IMR-90 (cell line): Measurements from ENCODE around the gene TRAF4. TPM values are rescaled to one million over a fixed set of nuclear protein-coding genes. Genes with fewer than 3 reads are reported as not detected.
A peak's percentile ranks its signal among the peaks of the same experiment; 100 is the strongest.

Experiments
- ATAC-seq: fragments of 200-7000 bp; cut with Tn5 transposase; 2 replicates; pipeline ENCODE4 v1.9.1; 2020; ENCODE audit warnings: low read depth, mild to moderate bottlenecking, moderate library complexity
- BruUV-seq: library from RNA; stranded (reverse); fragments of 400-500 nt; replicated peaks from 2 replicates; lab custom pipeline; 2021; lab: Mats Ljungman, UMichigan
- CTCF ChIA-PET: fragments of 300-600 bp; formaldehyde crosslinking; extraction: SDS; loops from one replicate; lab custom pipeline; 2021; ENCODE audit warnings: antibody characterized with exemption; lab: Yijun Ruan, JAX
- POLR2A ChIA-PET: fragments of 300-600 bp; sonication (Branson Sonifier 250); formaldehyde crosslinking; loops from one replicate; lab custom pipeline; 2022; ENCODE audit warnings: antibody characterized with exemption; ENCODE audit not compliant: unreplicated experiment; lab: Charles Lee
- DNase-seq: peaks from one replicate; pipeline ENCODE4 v3.0.0; 2013
- H2AFZ ChIP-seq: replicated peaks from 2 replicates; pipeline ENCODE3; 2013; ENCODE audit warnings: low read length, mild to moderate bottlenecking; ENCODE audit not compliant: poor library complexity
- H2AK5ac ChIP-seq: 2 replicates; pipeline ENCODE4 v1.6.1; 2013; ENCODE audit warnings: low read depth, low read length, inconsistent platforms
- H2AK9ac ChIP-seq: replicated peaks from 2 replicates; pipeline ENCODE3; 2013; ENCODE audit warnings: mild to moderate bottlenecking, low read depth, low read length, moderate library complexity; ENCODE audit not compliant: poor library complexity
- H2BK120ac ChIP-seq: 2 replicates; pipeline ENCODE4 v1.6.1; 2013; ENCODE audit warnings: low read depth, low read length, inconsistent platforms
- H2BK15ac ChIP-seq: 3 replicates; pipeline ENCODE4 v1.6.1; 2013; ENCODE audit warnings: low read depth, low read length, inconsistent platforms
- H2BK20ac ChIP-seq: 2 replicates; pipeline ENCODE4 v1.6.1; 2013; ENCODE audit warnings: low read depth, mild to moderate bottlenecking, inconsistent platforms, low read length, moderate library complexity
- H2BK5ac ChIP-seq: 2 replicates; pipeline ENCODE4 v1.6.1; 2013; ENCODE audit warnings: mild to moderate bottlenecking, low read depth, low read length, inconsistent platforms; ENCODE audit not compliant: poor library complexity, severe bottlenecking
- H3K14ac ChIP-seq: replicated peaks from 2 replicates; pipeline ENCODE4 v1.6.1; 2013; ENCODE audit warnings: low read depth, low read length, inconsistent platforms
- H3K18ac ChIP-seq: 2 replicates; pipeline ENCODE4 v1.6.1; 2013; ENCODE audit warnings: low read depth, low read length, control low read depth
- H3K23ac ChIP-seq: 2 replicates; pipeline ENCODE4 v1.6.1; 2013; ENCODE audit warnings: low read depth, low read length, inconsistent platforms
- H3K27ac ChIP-seq: 2 replicates; pipeline ENCODE4 v1.5.1; 2013; ENCODE audit warnings: mild to moderate bottlenecking, control low read depth, low read length; ENCODE audit not compliant: insufficient read depth
- H3K27me3 ChIP-seq: 2 replicates; pipeline ENCODE4 v1.6.1; 2013; ENCODE audit warnings: low read length; ENCODE audit not compliant: control insufficient read depth, insufficient read depth
- H3K36me3 ChIP-seq: 2 replicates; pipeline ENCODE4 v1.6.1; 2013; ENCODE audit warnings: low read length, mixed read lengths; ENCODE audit not compliant: control insufficient read depth, insufficient read depth
- H3K4ac ChIP-seq: 2 replicates; pipeline ENCODE4 v1.6.1; 2013; ENCODE audit warnings: low read depth, low read length, inconsistent platforms
- H3K4me1 ChIP-seq: 2 replicates; pipeline ENCODE4 v1.6.1; 2013; ENCODE audit warnings: low read length, mixed read lengths; ENCODE audit not compliant: control insufficient read depth, insufficient read depth
- H3K4me2 ChIP-seq: 2 replicates; pipeline ENCODE4 v1.6.1; 2013; ENCODE audit warnings: low read depth, mild to moderate bottlenecking, control low read depth, low read length, moderate library complexity
- H3K4me3 ChIP-seq: 2 replicates; pipeline ENCODE4 v1.5.1; 2013; ENCODE audit warnings: low read depth, mild to moderate bottlenecking, control low read depth, low read length, moderate library complexity; ENCODE audit not compliant: insufficient read depth
- H3K56ac ChIP-seq: 2 replicates; pipeline ENCODE4 v1.6.1; 2013; ENCODE audit warnings: low read length, inconsistent platforms; ENCODE audit not compliant: insufficient read depth; ENCODE audit errors: extremely low read depth
- H3K79me1 ChIP-seq, 2 experiments: 2 replicates each; pipeline ENCODE4 v1.6.1; 2013; ENCODE audit warnings: low read length in 2 of 2, inconsistent platforms in 1 of 2, low read depth in 1 of 2
- H3K9ac ChIP-seq: 2 replicates; pipeline ENCODE4 v1.6.1; 2013; ENCODE audit warnings: low read depth, low read length, control low read depth
- H3K9me1 ChIP-seq: 2 replicates; pipeline ENCODE4 v1.6.1; 2013; ENCODE audit warnings: low read length, inconsistent platforms; ENCODE audit not compliant: insufficient read depth
- H3K9me3 ChIP-seq: 2 replicates; pipeline ENCODE4 v1.6.1; 2013; ENCODE audit warnings: low read length; ENCODE audit not compliant: control insufficient read depth, insufficient read depth
- H4K20me1 ChIP-seq: 2 replicates; pipeline ENCODE4 v1.6.1; 2013; ENCODE audit warnings: low read length, inconsistent platforms; ENCODE audit not compliant: insufficient read depth
- H4K5ac ChIP-seq: 2 replicates; pipeline ENCODE4 v1.6.1; 2013; ENCODE audit warnings: mild to moderate bottlenecking, low read depth, low read length, control low read depth
- H4K8ac ChIP-seq, 2 experiments: 2 replicates each; pipeline ENCODE4 v1.6.1; 2013; ENCODE audit warnings: low read depth in 2 of 2, low read length in 2 of 2, control low read depth in 1 of 2, inconsistent platforms in 1 of 2
- H4K91ac ChIP-seq: 2 replicates; pipeline ENCODE4 v1.6.1; 2013; ENCODE audit warnings: low read depth, low read length, inconsistent platforms; ENCODE audit not compliant: insufficient read depth
- BHLHE40 ChIP-seq: fragments of 150-350 bp; IDR thresholded peaks from 2 replicates; pipeline ENCODE4 v1.6.1; 2016; ENCODE audit warnings: mild to moderate bottlenecking, low read depth, low read length
- CEBPB ChIP-seq: IDR thresholded peaks from 2 replicates; pipeline ENCODE4 v1.6.1; 2012; ENCODE audit warnings: low read depth, low read length, improper control_type of control experiment
- CHD1 ChIP-seq: IDR thresholded peaks from 2 replicates; pipeline ENCODE4 v1.6.1; 2012; ENCODE audit warnings: low read depth, low read length, improper control_type of control experiment
- ELK1 ChIP-seq: fragments of 150-350 bp; IDR thresholded peaks from 2 replicates; pipeline ENCODE4 v1.6.1; 2016; ENCODE audit warnings: low read depth, mild to moderate bottlenecking, low read length, moderate library complexity, borderline replicate concordance
- FOS ChIP-seq: fragments of 150-350 bp; IDR thresholded peaks from 2 replicates; pipeline ENCODE4 v1.6.1; 2016; ENCODE audit warnings: low read depth, low read length
- MAZ ChIP-seq: IDR thresholded peaks from 2 replicates; pipeline ENCODE4 v1.6.1; 2012; ENCODE audit warnings: low read depth, mild to moderate bottlenecking, low read length, improper control_type of control experiment, moderate library complexity, borderline replicate concordance
- MXI1 ChIP-seq: IDR thresholded peaks from 2 replicates; pipeline ENCODE4 v1.6.1; 2012; ENCODE audit warnings: low read depth, mild to moderate bottlenecking, low read length, moderate library complexity, borderline replicate concordance
- NFE2L2 ChIP-seq: fragments of 150-350 bp; IDR thresholded peaks from 2 replicates; pipeline ENCODE4 v1.6.1; 2016; ENCODE audit warnings: low read depth, mild to moderate bottlenecking, low read length
- POLR2A ChIP-seq: IDR thresholded peaks from 2 replicates; pipeline ENCODE4 v1.6.1; 2012; ENCODE audit warnings: mild to moderate bottlenecking, low read depth, low read length
- RAD21 ChIP-seq: IDR thresholded peaks from 2 replicates; pipeline ENCODE4 v1.6.1; 2012; ENCODE audit warnings: low read length, improper control_type of control experiment
- RCOR1 ChIP-seq: IDR thresholded peaks from 2 replicates; pipeline ENCODE4 v1.6.1; 2012; ENCODE audit warnings: mild to moderate bottlenecking, low read length, improper control_type of control experiment; ENCODE audit not compliant: insufficient replicate concordance
- RFX5 ChIP-seq: IDR thresholded peaks from 2 replicates; pipeline ENCODE4 v1.8.0; 2012; ENCODE audit warnings: low read depth, mild to moderate bottlenecking, low read length, moderate library complexity
- SMC3 ChIP-seq: fragments of 150-350 bp; IDR thresholded peaks from 2 replicates; pipeline ENCODE4 v1.6.1; 2016; ENCODE audit warnings: low read depth, mild to moderate bottlenecking, antibody characterized with exemption, low read length, moderate library complexity
- WGBS, 2 experiments: methylation state at CpG; one replicate each; pipeline versions ENCODE4 v1.1.5 to v1.1.7; 2013; ENCODE audit warnings: missing lambda C conversion rate in 2 of 2; ENCODE audit not compliant: insufficient read length in 1 of 2; ENCODE audit errors: extremely low coverage in 2 of 2; 5-methylcytosine and 5-hydroxymethylcytosine counted together
- dilution Hi-C: fragments of 300-500 bp; cut with HindIII; formaldehyde crosslinking; loops from one replicate; pipeline ENCODE4 v1.14.3; 2018; ENCODE audit warnings: low sequenced_read_pairs; ENCODE audit not compliant: unreplicated experiment
- in situ Hi-C: fragments of 300-500 bp; cut with MboI; formaldehyde crosslinking; loops from 3 replicates; pipeline ENCODE4 v1.14.3; 2019; ENCODE audit warnings: low sequenced_read_pairs, inconsistent platforms, mixed read lengths
- intact Hi-C: fragments of 100-400 bp; cut with micrococcal nuclease; formaldehyde crosslinking; loops from 2 replicates; pipeline ENCODE4 v1.10.0; 2022
- polyA plus RNA-seq, 3 experiments: library from polyadenylated mRNA; depleted of rRNA; stranded (reverse); fragments of >200 nt; gene quantifications; 2 replicates each; pipeline ENCODE4 v1.2.3, GENCODE V29; 2012; ENCODE audit warnings: low replicate concordance in 1 of 3
- total RNA-seq: library from RNA; depleted of rRNA; stranded (reverse); fragments of >200 nt; gene quantifications from 2 replicates; pipeline ENCODE4 v1.2.3, GENCODE V29; 2012
- TF ChIP-seq, protein P1 (sequence below): fragments of 150-350 bp; IDR thresholded peaks from 2 replicates; pipeline ENCODE4 v1.6.1; 2017; ENCODE audit warnings: mild to moderate bottlenecking, antibody characterized with exemption, low read length, low read depth
- TF ChIP-seq, protein P2 (sequence below): conservative IDR thresholded peaks from 2 replicates; pipeline ENCODE4 v1.5.1; 2012; ENCODE audit warnings: mild to moderate bottlenecking, low read depth, low read length, improper control_type of control experiment

TRAF4 gene
- total and polyA plus RNA-seq, 2 of the 4 experiments (the other 2 are of a cell fraction) = 36.9 to 63.2 TPM

GRCh38 chr17:28715217-28715616, 28.6 kb upstream of the TRAF4 start:
- no peak overlapping the region for H2BK15ac ChIP-seq
- peaks cover 32% of the 10 kb centered on the region for H3K36me3 ChIP-seq
- H2BK5ac ChIP-seq = no peak overlapping the region
- H2BK20ac ChIP-seq = no peak overlapping the region
- no peaks in the 10 kb centered on the region for H3K9me3 ChIP-seq
- no peak overlapping the region for H4K5ac ChIP-seq
- no peak overlapping the region for H3K9ac ChIP-seq
- H3K27ac ChIP-seq = no peak overlapping the region
- in situ Hi-C loops = no loop called here
- peaks cover 19% of the 10 kb centered on the region for H3K4me1 ChIP-seq
- H3K4me3 ChIP-seq = no peak overlapping the region
- no peak overlapping the region for H4K8ac ChIP-seq
- WGBS, 2 experiments = no CpG with 5 or more reads among the region's 2 CpGs
- peak overlapping the region; percentile 97; the same call in 1 of the 2 replicates for H3K4me2 ChIP-seq
- no peak overlapping the region for H2AFZ ChIP-seq
- H2AK5ac ChIP-seq = no peak overlapping the region
- DNase-seq = no peak
- H3K4ac ChIP-seq = no peak overlapping the region
- dilution Hi-C loops = no loop called here
- intact Hi-C loops = no loop called here
- no peak overlapping the region for H3K14ac ChIP-seq
- H4K20me1 ChIP-seq = peaks cover 26% of the 10 kb centered on the region; the same call in 1 of the 2 replicates
- no TSS peak for BruUV-seq
- H3K9me1 ChIP-seq = peaks cover 23% of the 10 kb centered on the region; the same call in 1 of the 2 replicates
- H3K79me1 ChIP-seq = peaks cover 3 to 51% of the 10 kb centered on the region in 2 experiments; a peak in 2 of 4 replicates
- no peak overlapping the region for H3K56ac ChIP-seq
- no peaks in the 10 kb centered on the region for H3K27me3 ChIP-seq
- H3K18ac ChIP-seq = no peak overlapping the region
- TF ChIP-seq BHLHE40 (no peak), MAZ (no peak), RFX5 (no peak), RCOR1 (no peak), CEBPB (no peak), ELK1 (no peak), FOS (no peak), POLR2A (no peak), RAD21 (no peak), CHD1 (no peak), SMC3 (no peak), NFE2L2 (no peak), MXI1 (no peak)
- TF ChIP-seq, protein P1, sequence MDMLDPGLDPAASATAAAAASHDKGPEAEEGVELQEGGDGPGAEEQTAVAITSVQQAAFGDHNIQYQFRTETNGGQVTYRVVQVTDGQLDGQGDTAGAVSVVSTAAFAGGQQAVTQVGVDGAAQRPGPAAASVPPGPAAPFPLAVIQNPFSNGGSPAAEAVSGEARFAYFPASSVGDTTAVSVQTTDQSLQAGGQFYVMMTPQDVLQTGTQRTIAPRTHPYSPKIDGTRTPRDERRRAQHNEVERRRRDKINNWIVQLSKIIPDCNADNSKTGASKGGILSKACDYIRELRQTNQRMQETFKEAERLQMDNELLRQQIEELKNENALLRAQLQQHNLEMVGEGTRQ = no peak
- TF ChIP-seq, protein P2, sequence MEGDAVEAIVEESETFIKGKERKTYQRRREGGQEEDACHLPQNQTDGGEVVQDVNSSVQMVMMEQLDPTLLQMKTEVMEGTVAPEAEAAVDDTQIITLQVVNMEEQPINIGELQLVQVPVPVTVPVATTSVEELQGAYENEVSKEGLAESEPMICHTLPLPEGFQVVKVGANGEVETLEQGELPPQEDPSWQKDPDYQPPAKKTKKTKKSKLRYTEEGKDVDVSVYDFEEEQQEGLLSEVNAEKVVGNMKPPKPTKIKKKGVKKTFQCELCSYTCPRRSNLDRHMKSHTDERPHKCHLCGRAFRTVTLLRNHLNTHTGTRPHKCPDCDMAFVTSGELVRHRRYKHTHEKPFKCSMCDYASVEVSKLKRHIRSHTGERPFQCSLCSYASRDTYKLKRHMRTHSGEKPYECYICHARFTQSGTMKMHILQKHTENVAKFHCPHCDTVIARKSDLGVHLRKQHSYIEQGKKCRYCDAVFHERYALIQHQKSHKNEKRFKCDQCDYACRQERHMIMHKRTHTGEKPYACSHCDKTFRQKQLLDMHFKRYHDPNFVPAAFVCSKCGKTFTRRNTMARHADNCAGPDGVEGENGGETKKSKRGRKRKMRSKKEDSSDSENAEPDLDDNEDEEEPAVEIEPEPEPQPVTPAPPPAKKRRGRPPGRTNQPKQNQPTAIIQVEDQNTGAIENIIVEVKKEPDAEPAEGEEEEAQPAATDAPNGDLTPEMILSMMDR = no peak
- ChIA-PET CTCF (interaction anchor here (0.6 kb wide), 1 partner anchor 65 kb away, joined by 7 read pairs; no protein-coding TSS in a partner anchor), POLR2A (no interaction called here)
- H4K91ac ChIP-seq = no peak overlapping the region
- no peak for ATAC-seq
- no peak overlapping the region for H2BK120ac ChIP-seq
- H2AK9ac ChIP-seq = peak overlapping the region; percentile 32
- H3K23ac ChIP-seq = peak overlapping the region; percentile 90
